Measurements from ENCODE around the gene TNFRSF18. TPM values are rescaled to one million over a fixed set of nuclear protein-coding genes. Genes with fewer than 3 reads are reported as not detected.

Gene TNFRSF18
- total RNA-seq, 2 experiments from 2014 or later = not detected

- no peak overlapping the region for H3K27ac ChIP-seq (ENCODE audit: low read depth, low read length, poor library complexity, severe bottlenecking)
- H3K9me3 ChIP-seq (ENCODE audit: low read length) = no peaks in the 10 kb centered on the region
- no TSS peak for BruUV-seq (replicated peaks)
- no peak for TF ChIP-seq EZH2phosphoT487 (IDR thresholded peaks at IDR 0.05; ENCODE audit: borderline replicate concordance, low read depth, low read length)
- TF ChIP-seq, protein P1, sequence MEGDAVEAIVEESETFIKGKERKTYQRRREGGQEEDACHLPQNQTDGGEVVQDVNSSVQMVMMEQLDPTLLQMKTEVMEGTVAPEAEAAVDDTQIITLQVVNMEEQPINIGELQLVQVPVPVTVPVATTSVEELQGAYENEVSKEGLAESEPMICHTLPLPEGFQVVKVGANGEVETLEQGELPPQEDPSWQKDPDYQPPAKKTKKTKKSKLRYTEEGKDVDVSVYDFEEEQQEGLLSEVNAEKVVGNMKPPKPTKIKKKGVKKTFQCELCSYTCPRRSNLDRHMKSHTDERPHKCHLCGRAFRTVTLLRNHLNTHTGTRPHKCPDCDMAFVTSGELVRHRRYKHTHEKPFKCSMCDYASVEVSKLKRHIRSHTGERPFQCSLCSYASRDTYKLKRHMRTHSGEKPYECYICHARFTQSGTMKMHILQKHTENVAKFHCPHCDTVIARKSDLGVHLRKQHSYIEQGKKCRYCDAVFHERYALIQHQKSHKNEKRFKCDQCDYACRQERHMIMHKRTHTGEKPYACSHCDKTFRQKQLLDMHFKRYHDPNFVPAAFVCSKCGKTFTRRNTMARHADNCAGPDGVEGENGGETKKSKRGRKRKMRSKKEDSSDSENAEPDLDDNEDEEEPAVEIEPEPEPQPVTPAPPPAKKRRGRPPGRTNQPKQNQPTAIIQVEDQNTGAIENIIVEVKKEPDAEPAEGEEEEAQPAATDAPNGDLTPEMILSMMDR (conservative IDR thresholded peaks at IDR 0.05; ENCODE audit: low read length) = no peak
- CTCF ChIA-PET (ENCODE audit: unreplicated experiment) = no interaction called here
- DNase-seq (ENCODE audit: low spot score) = no peak
- POLR2A ChIA-PET = no interaction called here
- H3K4me2 ChIP-seq (ENCODE audit: low read length) = peak overlapping the region; percentile 70
- H3K9me2 ChIP-seq (ENCODE audit: insufficient read depth, low read length) = no peaks in the 10 kb centered on the region
- H2AFZ ChIP-seq (ENCODE audit: low read length) = no peak overlapping the region
- no peaks in the 10 kb centered on the region for H4K20me1 ChIP-seq (ENCODE audit: insufficient read depth, low read length)
- H3K4me3 ChIP-seq (ENCODE audit: low read depth, low read length, poor library complexity, severe bottlenecking) = peak overlapping the region; percentile 69
- intact Hi-C loops (cut with micrococcal nuclease; ENCODE audit: unreplicated experiment) = loop anchor here (1.0 to 10.0 kb wide), 3 partner anchors 74 to 198 kb away; partner anchors contain the start of genes ACAP3, C1orf159 and PUSL1
- H3K4me1 ChIP-seq (ENCODE audit: insufficient read depth, low read length, poor library complexity, severe bottlenecking) = peaks cover 28% of the 10 kb centered on the region
- H3K79me2 ChIP-seq (ENCODE audit: insufficient read depth, low read depth, low read length) = peaks cover 54% of the 10 kb centered on the region
- H3K36me3 ChIP-seq (ENCODE audit: insufficient read depth, low read length) = peaks cover 22% of the 10 kb centered on the region
Measured at GRCh38 chr1:1232796-1233566, 26.6 kb upstream of the TNFRSF18 start.

DNA sequence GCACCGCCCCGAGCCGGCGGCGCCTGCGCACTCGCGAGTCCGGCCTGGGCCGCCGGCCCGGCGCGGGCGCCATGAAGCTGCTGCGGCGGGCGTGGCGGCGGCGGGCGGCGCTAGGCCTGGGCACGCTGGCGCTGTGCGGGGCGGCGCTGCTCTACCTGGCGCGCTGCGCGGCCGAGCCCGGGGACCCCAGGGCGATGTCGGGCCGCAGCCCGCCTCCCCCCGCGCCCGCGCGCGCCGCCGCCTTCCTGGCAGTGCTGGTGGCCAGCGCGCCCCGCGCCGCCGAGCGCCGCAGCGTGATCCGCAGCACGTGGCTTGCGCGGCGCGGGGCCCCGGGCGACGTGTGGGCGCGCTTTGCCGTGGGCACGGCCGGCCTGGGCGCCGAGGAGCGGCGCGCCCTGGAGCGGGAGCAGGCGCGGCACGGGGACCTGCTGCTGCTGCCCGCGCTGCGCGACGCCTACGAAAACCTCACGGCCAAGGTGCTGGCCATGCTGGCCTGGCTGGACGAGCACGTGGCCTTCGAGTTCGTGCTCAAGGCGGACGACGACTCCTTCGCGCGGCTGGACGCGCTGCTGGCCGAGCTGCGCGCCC, 25.9 kb upstream of the TNFRSF18 start, which contains the start of gene B3GALT6:
Gene B3GALT6, plus strand, starts transcription at position 30 of the 588 bp plus-strand sequence. Its CDS starts 42 bp downstream, at position 72.
- ChIA-PET CTCF (ENCODE audit: unreplicated experiment) (no interaction called here), POLR2A (interaction anchor here (0.5 kb wide), 1 partner anchor 91 kb away, joined by 3 read pairs; no protein-coding TSS in a partner anchor)
- Histone ChIP-seq H4K20me1 (ENCODE audit: insufficient read depth, low read length) (no peaks in the 10 kb centered on the region), H3K4me1 (ENCODE audit: insufficient read depth, low read length, poor library complexity, severe bottlenecking) (peaks cover 28% of the 10 kb centered on the region), H3K9me2 (ENCODE audit: insufficient read depth, low read length) (no peaks in the 10 kb centered on the region), H3K27ac (ENCODE audit: low read depth, low read length, poor library complexity, severe bottlenecking) (peak within 1 kb of the TSS; percentile 43), H3K36me3 (ENCODE audit: insufficient read depth, low read length) (peaks cover 28% of the 10 kb centered on the region), H3K9me3 (ENCODE audit: low read length) (no peaks in the 10 kb centered on the region), H3K79me2 (ENCODE audit: insufficient read depth, low read depth, low read length) (peaks cover 54% of the 10 kb centered on the region), H2AFZ (ENCODE audit: low read length) (peak within 1 kb of the TSS; percentile 69), H3K4me2 (ENCODE audit: low read length) (peak within 1 kb of the TSS; percentile 99), H3K4me3 (ENCODE audit: low read depth, low read length, poor library complexity, severe bottlenecking) (peak within 1 kb of the TSS; percentile 78)
- BruUV-seq (replicated peaks) = no TSS peak
- DNase-seq (ENCODE audit: low spot score) = no peak
- intact Hi-C loops (cut with micrococcal nuclease; ENCODE audit: unreplicated experiment) = loop anchor here (1.0 to 10.0 kb wide), 3 partner anchors 75 to 198 kb away; partner anchors contain the start of genes ACAP3, C1orf159 and PUSL1
- TF ChIP-seq EZH2phosphoT487 (IDR thresholded peaks at IDR 0.05; ENCODE audit: borderline replicate concordance, low read depth, low read length) = no peak
- TF ChIP-seq, protein P1 (conservative IDR thresholded peaks at IDR 0.05; ENCODE audit: low read length) = no peak

All from OCI-LY7 (cell line).